HepG2 (cell line): ENCODE results near the gene BIRC5. TPM values are rescaled to one million over a fixed set of nuclear protein-coding genes. Genes with fewer than 3 reads are reported as not detected.

Experiments
- ATAC-seq: fragments of 200-7000 bp; cut with Tn5 transposase; 3 replicates; pipeline ENCODE4 v1.9.1; 2020; ENCODE audit warnings: mild to moderate bottlenecking, moderate library complexity
- BruUV-seq: library from RNA; stranded (reverse); fragments of 400-500 nt; replicated peaks from 2 replicates; lab custom pipeline; 2021; lab: Mats Ljungman, UMichigan
- CTCF ChIA-PET: fragments of 300-600 bp; formaldehyde crosslinking; extraction: SDS; loops from one replicate; lab custom pipeline; 2021; ENCODE audit warnings: low total read pairs, inconsistent platforms, low intra/inter-chr PET ratio; lab: Yijun Ruan, JAX
- POLR2A ChIA-PET: fragments of 350-600 bp; sonication (Branson Sonifier 250); formaldehyde crosslinking; loops from one replicate; lab custom pipeline; 2020; ENCODE audit warnings: antibody characterized with exemption, inconsistent platforms; lab: Yijun Ruan, JAX
- DNase-seq: peaks from one replicate; pipeline ENCODE4 v3.0.0-alpha.2; 2015; ENCODE audit warnings: low spot score
- FAIRE-seq: peaks from 3 replicates; lab custom pipeline; 2011; peaks lifted over from hg19 to GRCh38; lab: Jason Lieb, UNC
- H2AFZ ChIP-seq: one replicate; pipeline ENCODE4 v1.6.1; 2011; ENCODE audit warnings: low read length, inconsistent platforms
- H3K27ac ChIP-seq: fragments of 300-600 bp; 3 replicates; pipeline ENCODE4 v1.8.0; 2011; ENCODE audit warnings: mixed run types, mild to moderate bottlenecking, mixed read lengths, low read length, inconsistent platforms; ENCODE audit not compliant: insufficient read depth; ENCODE audit errors: extremely low read length
- H3K27me3 ChIP-seq, 2 experiments: fragments of 200-600 bp in 1 of 2; 2 replicates in 1 of 2; 3 replicates in 1 of 2; pipeline versions ENCODE4 v1.6.0 to v1.8.0; 2011; ENCODE audit warnings: low read length in 2 of 2, mild to moderate bottlenecking in 2 of 2, moderate library complexity in 2 of 2, inconsistent platforms in 1 of 2; ENCODE audit not compliant: insufficient read depth in 2 of 2, control insufficient read depth in 1 of 2
- H3K36me3 ChIP-seq, 2 experiments: fragments of 200-600 bp in 1 of 2; replicated peaks in 1 of 2; 2 replicates in 1 of 2; 3 replicates in 1 of 2; pipeline versions ENCODE4 v1.5.1 to v1.8.0; 2011; ENCODE audit warnings: low read length in 2 of 2, inconsistent platforms in 1 of 2; ENCODE audit not compliant: insufficient read depth in 2 of 2, control insufficient read depth in 1 of 2
- H3K4me1 ChIP-seq: 2 replicates; pipeline ENCODE4 v1.5.1; 2012; ENCODE audit warnings: low read length, inconsistent platforms; ENCODE audit not compliant: insufficient read depth
- H3K4me2 ChIP-seq: 2 replicates; pipeline ENCODE4 v1.6.0; 2011; ENCODE audit warnings: low read depth, low read length, inconsistent platforms
- H3K4me3 ChIP-seq, 3 experiments: fragments of 200-600 bp in 1 of 3; sonication (generic), shearing (Covaris generic) in 1 of 3; replicated peaks in 1 of 3; 2 replicates each; pipeline ENCODE4 v1.5.1; 2011 to 2016; ENCODE audit warnings: low read length in 3 of 3, inconsistent platforms in 2 of 3, low read depth in 2 of 3, mild to moderate bottlenecking in 2 of 3, control low read depth in 1 of 3, mixed read lengths in 1 of 3; ENCODE audit not compliant: insufficient read depth in 1 of 3
- H3K79me2 ChIP-seq: one replicate; pipeline ENCODE4 v1.6.1; 2011; ENCODE audit warnings: low read length, inconsistent platforms; ENCODE audit not compliant: insufficient read depth
- H3K9ac ChIP-seq: 2 replicates; pipeline ENCODE4 v1.6.0; 2011; ENCODE audit warnings: mild to moderate bottlenecking, low read depth, low read length, inconsistent platforms; ENCODE audit not compliant: insufficient read depth
- H3K9me3 ChIP-seq: 2 replicates; pipeline ENCODE4 v1.5.1; 2012; ENCODE audit warnings: mild to moderate bottlenecking, low read length
- H4K20me1 ChIP-seq: 2 replicates; pipeline ENCODE4 v1.6.0; 2011; ENCODE audit warnings: inconsistent platforms, mild to moderate bottlenecking, low read length, moderate library complexity; ENCODE audit not compliant: insufficient read depth
- CHD4 ChIP-seq: fragments of 200-600 bp; sonication (generic); IDR thresholded peaks from 2 replicates; pipeline ENCODE4 v1.7.0; 2017; ENCODE audit warnings: mild to moderate bottlenecking, low read length, borderline replicate concordance
- DNMT1 ChIP-seq: sonication (generic); formaldehyde crosslinking; IDR thresholded peaks from 2 replicates; pipeline ENCODE4 v1.5.1; 2020; ENCODE audit warnings: mild to moderate bottlenecking, missing genetic modification reagents
- KLF13 ChIP-seq: sonication (generic); formaldehyde crosslinking; IDR thresholded peaks from 2 replicates; pipeline ENCODE4 v1.4.0; 2020; ENCODE audit warnings: mild to moderate bottlenecking, missing genetic modification reagents
- PITX1 ChIP-seq: sonication (generic); formaldehyde crosslinking; IDR thresholded peaks from 2 replicates; pipeline ENCODE4 v1.5.1; 2020; ENCODE audit warnings: mild to moderate bottlenecking, missing genetic modification reagents
- ZFP82 ChIP-seq: sonication (generic); formaldehyde crosslinking; IDR thresholded peaks from 2 replicates; pipeline ENCODE4 v1.5.1; 2020; ENCODE audit warnings: mild to moderate bottlenecking, missing genetic modification reagents, borderline replicate concordance
- ZNF292 ChIP-seq: sonication (generic); formaldehyde crosslinking; IDR thresholded peaks from 2 replicates; pipeline ENCODE4 v1.8.1; 2022; ENCODE audit warnings: mild to moderate bottlenecking, low read depth, missing genetic modification reagents, borderline replicate concordance
- ZNF773 ChIP-seq: sonication (generic); formaldehyde crosslinking; IDR thresholded peaks from 2 replicates; pipeline ENCODE4 v1.4.0; 2020; ENCODE audit warnings: missing genetic modification reagents, borderline replicate concordance
- WGBS: methylation state at CpG from one replicate; pipeline ENCODE4 v1.1.6; 2017; ENCODE audit warnings: low lambda C conversion rate; 5-methylcytosine and 5-hydroxymethylcytosine counted together
- in situ Hi-C: cut with HindIII; loops from 2 replicates; pipeline ENCODE4 v1.10.0; 2017; ENCODE audit warnings: low pct_unique_long_range_greater_than_20kb; ENCODE audit not compliant: extremely low pct_ligation_motif_present
- intact Hi-C: fragments of 100-400 bp; cut with micrococcal nuclease; formaldehyde crosslinking; loops from one replicate; pipeline ENCODE4 v1.10.0; 2022; ENCODE audit not compliant: unreplicated experiment
- polyA plus RNA-seq, 8 experiments: library from polyadenylated mRNA; depleted of rRNA in 3 of 8; stranded (reverse) in 7 of 8; unstranded in 1 of 8; fragments of >200 nt; fragmentation: Illumina TruSeq in 4 of 8; extraction: Trizol in 4 of 8; gene quantifications; 2 replicates each; pipeline versions ENCODE4 v1.2.1 to v1.2.3, GENCODE V29; 2011 to 2016; ENCODE audit warnings: low read depth in 4 of 8, missing spikeins in 1 of 8, mixed read lengths in 1 of 8; ENCODE audit not compliant: insufficient read depth in 1 of 8
- total RNA-seq, 5 experiments: library from RNA; depleted of rRNA; stranded (reverse); fragments of >200 nt; fragmentation: Illumina TruSeq; extraction: Trizol; gene quantifications; 2 replicates each; pipeline ENCODE4 v1.2.3, GENCODE V29; 2016; ENCODE audit warnings: low read depth in 1 of 5
- TF ChIP-seq, protein P1 (sequence below): IDR thresholded peaks from 2 replicates; pipeline ENCODE4 v1.6.1; 2016; ENCODE audit warnings: missing biosample characterization, missing genetic modification reagents, low read depth
- TF ChIP-seq, protein P2 (sequence below): sonication (generic); IDR thresholded peaks from 2 replicates; pipeline ENCODE4 v1.6.1; 2016; ENCODE audit warnings: low read depth, borderline replicate concordance
- TF ChIP-seq, protein P3 (sequence below), 2 experiments: fragments of 450-650 bp in 1 of 2; sonication (generic) in 1 of 2; formaldehyde crosslinking in 1 of 2; IDR thresholded peaks; 2 replicates each; pipeline versions ENCODE4 v1.6.1 to v1.8.0; 2016 to 2022; ENCODE audit warnings: antibody characterized with exemption in 1 of 2, mild to moderate bottlenecking in 1 of 2, missing genetic modification reagents in 1 of 2

BIRC5 gene
- total and polyA plus RNA-seq, 2 of the 13 experiments (the other 11 are each of a cell fraction or from before 2014, with no cell fraction given) = 30.3 to 135 TPM

DNA sequence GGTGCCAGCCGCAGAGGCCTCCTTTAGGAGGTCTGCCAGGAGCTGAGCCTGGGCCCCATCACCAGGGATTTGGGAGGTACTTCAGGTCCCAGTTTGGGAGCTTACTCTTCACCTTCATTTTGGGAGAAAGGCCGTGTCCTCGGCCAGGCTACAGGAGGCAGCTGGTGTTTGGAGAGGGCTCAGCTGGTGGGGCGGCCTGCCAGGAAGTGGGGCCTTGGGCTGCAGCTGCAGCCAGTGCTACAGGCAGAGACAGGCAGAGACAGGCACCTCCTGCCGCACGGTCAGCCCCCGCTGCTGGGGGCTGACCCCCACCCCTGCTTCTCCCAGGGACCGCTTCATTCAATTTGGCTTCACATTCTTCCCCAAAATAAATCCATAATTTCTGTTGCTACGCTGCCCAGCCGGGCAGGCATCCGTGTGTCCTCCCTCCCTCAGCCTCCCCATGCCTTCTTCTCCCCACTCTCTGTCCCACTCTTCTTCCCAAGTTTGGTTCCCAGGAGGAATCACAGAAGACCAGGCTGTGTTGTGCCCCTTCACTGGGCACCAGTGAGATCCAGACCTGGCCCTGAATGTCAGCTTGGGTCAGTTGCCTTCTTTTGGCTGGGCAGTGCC lies 23.5 kb downstream of the BIRC5 start:
- H3K27me3 ChIP-seq = peaks cover 13 to 64% of the 10 kb centered on the region in 2 experiments; a peak in 4 of 5 replicates
- FAIRE-seq (no peak), DNase-seq (no peak), ATAC-seq (no peak)
- H2AFZ ChIP-seq = no peak overlapping the region
- H3K4me1 ChIP-seq = peaks cover 51% of the 10 kb centered on the region
- in situ Hi-C loops (no loop called here), intact Hi-C loops (no loop called here)
- H3K4me3 ChIP-seq = peak overlapping the region in 1 of 3 experiments; percentile 17; a peak in 1 of 6 replicates
- 16% methylated on average over 8 of the region's 11 CpGs for WGBS
- peak overlapping the region; percentile 41 for H3K4me2 ChIP-seq
- CTCF ChIA-PET = interaction anchor here (1.2 kb wide), 1 partner anchor 13 kb away, joined by 3 read pairs; no protein-coding TSS in a partner anchor
- POLR2A ChIA-PET = interaction anchor here (0.5 to 1.3 kb wide), 3 partner anchors 49 to 132 kb away, joined by 3 to 4 read pairs (median 4); no protein-coding TSS in a partner anchor
- H3K9ac ChIP-seq = no peak overlapping the region
- H3K79me2 ChIP-seq = no peaks in the 10 kb centered on the region
- no peaks in the 10 kb centered on the region for H4K20me1 ChIP-seq
- no TSS peak for BruUV-seq
- H3K36me3 ChIP-seq = no peaks in the 10 kb centered on the region
- no peak overlapping the region for H3K27ac ChIP-seq
- no peaks in the 10 kb centered on the region for H3K9me3 ChIP-seq
- TF ChIP-seq ZNF773 = no peak
- TF ChIP-seq, protein P1, sequence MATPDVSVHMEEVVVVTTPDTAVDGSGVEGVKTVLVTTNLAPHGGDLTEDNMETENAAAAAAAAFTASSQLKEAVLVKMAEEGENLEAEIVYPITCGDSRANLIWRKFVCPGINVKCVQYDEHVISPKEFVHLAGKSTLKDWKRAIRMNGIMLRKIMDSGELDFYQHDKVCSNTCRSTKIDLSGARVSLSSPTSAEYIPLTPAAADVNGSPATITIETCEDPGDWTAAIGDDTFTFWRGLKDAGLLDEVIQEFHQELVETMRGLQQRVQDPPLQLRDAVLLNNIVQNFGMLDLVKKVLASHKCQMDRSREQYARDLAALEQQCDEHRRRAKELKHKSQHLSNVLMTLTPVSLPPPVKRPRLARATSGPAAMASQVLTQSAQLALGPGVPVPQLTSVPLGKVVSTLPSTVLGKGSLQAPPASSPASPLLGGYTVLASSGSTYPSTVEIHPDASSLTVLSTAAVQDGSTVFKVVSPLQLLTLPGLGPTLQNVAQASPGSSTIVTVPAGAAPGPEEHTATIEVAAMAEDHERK (CRISPR knock-in tag) = no peak
- TF ChIP-seq CHD4 = no peak
- TF ChIP-seq, protein P2, sequence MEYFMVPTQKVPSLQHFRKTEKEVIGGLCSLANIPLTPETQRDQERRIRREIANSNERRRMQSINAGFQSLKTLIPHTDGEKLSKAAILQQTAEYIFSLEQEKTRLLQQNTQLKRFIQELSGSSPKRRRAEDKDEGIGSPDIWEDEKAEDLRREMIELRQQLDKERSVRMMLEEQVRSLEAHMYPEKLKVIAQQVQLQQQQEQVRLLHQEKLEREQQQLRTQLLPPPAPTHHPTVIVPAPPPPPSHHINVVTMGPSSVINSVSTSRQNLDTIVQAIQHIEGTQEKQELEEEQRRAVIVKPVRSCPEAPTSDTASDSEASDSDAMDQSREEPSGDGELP = peak; percentile 28; the same call in 1 of the 2 replicates
- peak; percentile 12; the same call in 1 of the 2 replicates for TF ChIP-seq ZNF292
- no peak for TF ChIP-seq PITX1 (CRISPR knock-in tag)
- TF ChIP-seq, protein P3, sequence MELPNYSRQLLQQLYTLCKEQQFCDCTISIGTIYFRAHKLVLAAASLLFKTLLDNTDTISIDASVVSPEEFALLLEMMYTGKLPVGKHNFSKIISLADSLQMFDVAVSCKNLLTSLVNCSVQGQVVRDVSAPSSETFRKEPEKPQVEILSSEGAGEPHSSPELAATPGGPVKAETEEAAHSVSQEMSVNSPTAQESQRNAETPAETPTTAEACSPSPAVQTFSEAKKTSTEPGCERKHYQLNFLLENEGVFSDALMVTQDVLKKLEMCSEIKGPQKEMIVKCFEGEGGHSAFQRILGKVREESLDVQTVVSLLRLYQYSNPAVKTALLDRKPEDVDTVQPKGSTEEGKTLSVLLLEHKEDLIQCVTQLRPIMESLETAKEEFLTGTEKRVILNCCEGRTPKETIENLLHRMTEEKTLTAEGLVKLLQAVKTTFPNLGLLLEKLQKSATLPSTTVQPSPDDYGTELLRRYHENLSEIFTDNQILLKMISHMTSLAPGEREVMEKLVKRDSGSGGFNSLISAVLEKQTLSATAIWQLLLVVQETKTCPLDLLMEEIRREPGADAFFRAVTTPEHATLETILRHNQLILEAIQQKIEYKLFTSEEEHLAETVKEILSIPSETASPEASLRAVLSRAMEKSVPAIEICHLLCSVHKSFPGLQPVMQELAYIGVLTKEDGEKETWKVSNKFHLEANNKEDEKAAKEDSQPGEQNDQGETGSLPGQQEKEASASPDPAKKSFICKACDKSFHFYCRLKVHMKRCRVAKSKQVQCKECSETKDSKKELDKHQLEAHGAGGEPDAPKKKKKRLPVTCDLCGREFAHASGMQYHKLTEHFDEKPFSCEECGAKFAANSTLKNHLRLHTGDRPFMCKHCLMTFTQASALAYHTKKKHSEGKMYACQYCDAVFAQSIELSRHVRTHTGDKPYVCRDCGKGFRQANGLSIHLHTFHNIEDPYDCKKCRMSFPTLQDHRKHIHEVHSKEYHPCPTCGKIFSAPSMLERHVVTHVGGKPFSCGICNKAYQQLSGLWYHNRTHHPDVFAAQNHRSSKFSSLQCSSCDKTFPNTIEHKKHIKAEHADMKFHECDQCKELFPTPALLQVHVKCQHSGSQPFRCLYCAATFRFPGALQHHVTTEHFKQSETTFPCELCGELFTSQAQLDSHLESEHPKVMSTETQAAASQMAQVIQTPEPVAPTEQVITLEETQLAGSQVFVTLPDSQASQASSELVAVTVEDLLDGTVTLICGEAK (IDR thresholded peaks at IDR 0.05) = no peak
- TF ChIP-seq, protein P3 (CRISPR knock-in tag; IDR thresholded peaks at IDR 0.05) = 0 out of 2 replicates have a peak, but pooled peaks have one; percentile 47
- TF ChIP-seq KLF13 (CRISPR knock-in tag) = no peak
- no peak for TF ChIP-seq DNMT1 (CRISPR knock-in tag)
- TF ChIP-seq ZFP82 (CRISPR knock-in tag) = no peak
